HCT116 (cell line): Measurements from ENCODE around the gene AMN.

Source experiments
- CEBPB ChIP-seq: IDR thresholded peaks from 2 replicates; pipeline ENCODE4 v1.6.1; 2012; ENCODE audit warnings: low read depth
- CTCF ChIP-seq, 3 experiments: fragments of 200-600 bp in 1 of 3; sonication (generic) in 1 of 3; IDR thresholded peaks in 2 of 3; conservative IDR thresholded peaks in 1 of 3; 2 replicates each; pipeline ENCODE4 v1.5.1; 2012 to 2017; ENCODE audit warnings: low read depth in 2 of 3, low read length in 2 of 3, antibody characterized with exemption in 1 of 3, borderline replicate concordance in 1 of 3, control low read depth in 1 of 3, mild to moderate bottlenecking in 1 of 3, mixed read lengths in 1 of 3, mixed run types in 1 of 3, moderate library complexity in 1 of 3; ENCODE audit not compliant: insufficient read depth in 1 of 3
- EZH2 ChIP-seq: fragments of 200-600 bp; sonication (generic); IDR thresholded peaks from 2 replicates; pipeline ENCODE4 v1.6.1; 2017; ENCODE audit warnings: antibody characterized with exemption, mixed run types
- MAX ChIP-seq: IDR thresholded peaks from 2 replicates; pipeline ENCODE4 v1.6.1; 2012
- POLR2A ChIP-seq: IDR thresholded peaks from 2 replicates; pipeline ENCODE4 v1.7.0; 2011; ENCODE audit warnings: borderline replicate concordance; ENCODE audit not compliant: insufficient read depth, insufficient read length; ENCODE audit errors: extremely low read depth
- POLR2AphosphoS5 ChIP-seq: IDR thresholded peaks from 2 replicates; pipeline ENCODE4 v1.6.1; 2011; ENCODE audit warnings: mild to moderate bottlenecking, low read depth, low read length, moderate library complexity

- TF ChIP-seq CTCF (IDR thresholded peaks at IDR 0.05 in 2 of 3, conservative IDR thresholded peaks at IDR 0.05 in 1 of 3; ENCODE audit: borderline replicate concordance in 1 of 3, insufficient read depth in 1 of 3, low read depth in 2 of 3, low read length in 2 of 3) (no peak), POLR2A (no peak), POLR2AphosphoS5 (no peak), CEBPB (no peak), MAX (no peak), EZH2 (no peak)
Observed at GRCh38 chr14:102940729-102941362, 18.4 kb downstream of the AMN start.
